ENCODE data around the gene EFTUD2.

EFTUD2 gene

DNA sequence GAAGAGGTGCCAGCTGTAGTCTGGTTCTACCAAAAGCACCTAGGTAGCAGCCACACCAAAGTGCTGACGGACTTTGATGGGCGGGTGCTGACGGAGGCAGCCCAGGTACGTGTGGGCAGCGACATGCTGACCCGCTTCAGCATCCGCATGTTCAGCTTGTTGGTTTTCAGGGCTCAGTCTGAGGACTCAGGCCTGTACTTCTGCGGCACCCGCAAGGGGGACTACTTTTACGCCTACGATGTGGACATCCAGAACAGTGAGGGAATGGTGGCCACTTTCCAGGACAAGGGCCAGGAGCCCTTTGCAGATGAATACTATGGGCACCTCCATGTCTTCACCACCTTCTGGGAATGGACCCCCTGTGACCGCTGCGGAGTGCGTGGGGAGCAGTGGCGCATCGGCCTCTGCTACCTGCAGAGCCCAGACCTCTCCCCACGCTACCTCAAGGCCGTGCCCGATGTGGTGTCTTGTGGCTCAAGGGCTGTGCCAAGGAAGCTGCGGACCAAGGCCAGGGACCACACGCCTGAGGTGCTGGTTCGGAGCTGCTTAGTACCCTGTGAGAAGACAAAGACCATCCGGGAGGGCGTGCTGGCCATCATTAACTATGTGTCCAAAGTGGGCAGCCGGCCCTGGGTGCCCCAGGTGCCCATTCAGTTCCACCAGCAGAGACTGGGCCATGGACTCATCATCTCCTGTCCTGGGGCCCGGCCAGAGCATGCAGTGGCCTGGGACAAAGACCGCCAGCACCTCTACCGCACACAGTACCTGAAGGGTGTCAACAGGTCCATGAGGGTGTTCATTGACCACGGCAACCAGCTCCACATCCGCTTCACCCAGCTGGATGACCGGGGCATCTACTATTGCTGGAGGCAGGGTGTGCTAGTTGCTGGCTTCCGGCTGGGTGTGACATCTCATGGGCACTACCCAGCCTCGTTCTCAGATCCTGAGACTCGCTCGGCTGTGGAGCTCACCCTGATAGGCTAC, 5.0 kb upstream of the EFTUD2 start:
- H3K9me3 ChIP-seq (ENCODE audit: low read length) = no peaks in the 10 kb centered on the region
- H3K4me3 ChIP-seq (ENCODE audit: low read length) = no peak overlapping the region
- no peaks in the 10 kb centered on the region for H3K36me3 ChIP-seq (ENCODE audit: insufficient read depth, low read length)
- peaks cover 13% of the 10 kb centered on the region for H3K4me1 ChIP-seq (ENCODE audit: insufficient read depth, low read length)
- H2AFZ ChIP-seq (ENCODE audit: low read depth, low read length) = no peak overlapping the region
- H3K27me3 ChIP-seq (ENCODE audit: insufficient read depth, low read length) = no peaks in the 10 kb centered on the region

DNA sequence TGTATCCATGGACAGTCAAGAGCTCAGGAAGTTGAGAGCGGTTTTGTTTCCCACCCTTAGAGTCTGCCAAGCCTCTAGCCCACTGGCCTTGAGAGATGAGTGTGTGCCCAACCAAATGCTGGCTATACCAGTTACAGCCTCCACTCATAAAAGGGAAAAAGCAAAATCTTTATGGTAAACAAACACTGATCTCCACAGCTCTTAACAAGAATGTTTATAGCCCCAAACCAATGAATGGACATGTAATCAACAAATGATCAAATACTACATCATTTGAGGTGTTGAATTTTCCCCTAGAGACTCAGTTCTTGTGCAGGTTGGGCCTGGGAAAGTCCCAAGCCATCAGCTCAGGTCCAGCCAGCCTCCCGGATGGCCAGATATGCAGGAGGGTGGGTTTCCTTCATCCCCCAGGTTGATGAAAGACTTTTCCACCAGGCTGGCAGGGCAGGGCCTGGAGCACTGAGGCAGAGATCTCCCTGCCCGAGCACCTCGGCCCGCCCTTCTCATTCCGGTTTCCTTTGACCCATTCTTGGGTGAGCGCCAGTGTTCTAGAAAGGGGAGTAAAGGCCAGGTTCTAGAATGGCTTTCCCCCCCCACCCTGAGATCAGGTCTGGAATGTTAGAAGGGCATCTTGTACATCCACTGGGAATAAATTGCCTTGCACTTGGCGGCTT, 3.9 kb upstream of the EFTUD2 start:
- H3K4me3 ChIP-seq (ENCODE audit: low read length) = no peak overlapping the region
- no peak overlapping the region for H2AFZ ChIP-seq (ENCODE audit: low read depth, low read length)
- peaks cover 13% of the 10 kb centered on the region for H3K4me1 ChIP-seq (ENCODE audit: insufficient read depth, low read length)
- no peaks in the 10 kb centered on the region for H3K27me3 ChIP-seq (ENCODE audit: insufficient read depth, low read length)
- no peaks in the 10 kb centered on the region for H3K36me3 ChIP-seq (ENCODE audit: insufficient read depth, low read length)
- no peaks in the 10 kb centered on the region for H3K9me3 ChIP-seq (ENCODE audit: low read length)

- H2AFZ ChIP-seq (ENCODE audit: low read depth, low read length) = no peak overlapping the region
- H3K4me1 ChIP-seq (ENCODE audit: insufficient read depth, low read length) = peaks cover 17% of the 10 kb centered on the region
- no peak overlapping the region for H3K4me3 ChIP-seq (ENCODE audit: low read length)
- no peaks in the 10 kb centered on the region for H3K36me3 ChIP-seq (ENCODE audit: insufficient read depth, low read length)
- H3K27me3 ChIP-seq (ENCODE audit: insufficient read depth, low read length) = no peaks in the 10 kb centered on the region
- H3K9me3 ChIP-seq (ENCODE audit: low read length) = no peaks in the 10 kb centered on the region
Observed at GRCh38 chr17:44902135-44902760, 3.0 kb upstream of the EFTUD2 start.

DNA sequence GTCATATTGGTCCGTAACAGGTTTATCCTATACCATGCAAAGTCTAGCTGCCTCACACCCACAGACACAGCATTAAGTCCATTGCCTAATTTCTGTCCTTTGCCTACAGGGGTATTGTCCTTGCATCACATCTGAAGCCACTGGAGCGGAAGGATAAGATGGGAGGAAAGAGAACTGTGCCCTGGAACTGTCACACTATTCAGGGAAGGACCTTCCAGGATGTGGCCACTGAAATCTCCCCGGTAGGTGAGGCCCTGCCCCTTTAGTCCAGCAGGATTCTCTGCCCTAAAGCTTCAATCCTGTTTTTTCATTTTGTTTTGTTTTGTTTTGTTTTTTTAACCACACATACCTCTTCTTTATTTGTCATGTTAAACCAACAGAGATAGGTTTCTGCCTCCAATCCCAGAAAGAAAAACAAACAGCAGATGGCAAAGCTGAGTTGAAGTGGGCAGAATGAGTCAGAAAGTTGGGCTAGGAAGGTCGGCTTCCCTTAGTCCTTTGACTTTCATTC, 2.2 kb upstream of the EFTUD2 start:
- H3K36me3 ChIP-seq (ENCODE audit: insufficient read depth, low read length) = no peaks in the 10 kb centered on the region
- no peak overlapping the region for H3K4me3 ChIP-seq (ENCODE audit: low read length)

GRCh38 chr17:44900894-44901293, 1.6 kb upstream of the EFTUD2 start:
- H3K4me3 ChIP-seq (ENCODE audit: low read length) = no peak overlapping the region
- peaks cover 3% of the 10 kb centered on the region for H3K36me3 ChIP-seq (ENCODE audit: insufficient read depth, low read length)
- H2AFZ ChIP-seq (ENCODE audit: low read depth, low read length) = no peak overlapping the region
- H3K27me3 ChIP-seq (ENCODE audit: insufficient read depth, low read length) = no peaks in the 10 kb centered on the region
- H3K9me3 ChIP-seq (ENCODE audit: low read length) = no peaks in the 10 kb centered on the region
- H3K4me1 ChIP-seq (ENCODE audit: insufficient read depth, low read length) = peaks cover 14% of the 10 kb centered on the region

More for the DNA sequence above, 2.2 kb upstream of the EFTUD2 start:
- Histone ChIP-seq H3K9me3 (ENCODE audit: low read length) (no peaks in the 10 kb centered on the region), H3K4me1 (ENCODE audit: insufficient read depth, low read length) (peaks cover 17% of the 10 kb centered on the region), H2AFZ (ENCODE audit: low read depth, low read length) (no peak overlapping the region), H3K27me3 (ENCODE audit: insufficient read depth, low read length) (no peaks in the 10 kb centered on the region)

- no peaks in the 10 kb centered on the region for H3K9me3 ChIP-seq (ENCODE audit: low read length)
- H3K27me3 ChIP-seq (ENCODE audit: insufficient read depth, low read length) = no peaks in the 10 kb centered on the region
- peaks cover 9% of the 10 kb centered on the region for H3K4me1 ChIP-seq (ENCODE audit: insufficient read depth, low read length)
- H3K4me3 ChIP-seq (ENCODE audit: low read length) = peak overlapping the region; percentile 94
- peak overlapping the region; percentile 20 for H2AFZ ChIP-seq (ENCODE audit: low read depth, low read length)
- H3K36me3 ChIP-seq (ENCODE audit: insufficient read depth, low read length) = peaks cover 15% of the 10 kb centered on the region
Observed at GRCh38 chr17:44898768-44899073, 524 bp downstream of the EFTUD2 start.

DNA sequence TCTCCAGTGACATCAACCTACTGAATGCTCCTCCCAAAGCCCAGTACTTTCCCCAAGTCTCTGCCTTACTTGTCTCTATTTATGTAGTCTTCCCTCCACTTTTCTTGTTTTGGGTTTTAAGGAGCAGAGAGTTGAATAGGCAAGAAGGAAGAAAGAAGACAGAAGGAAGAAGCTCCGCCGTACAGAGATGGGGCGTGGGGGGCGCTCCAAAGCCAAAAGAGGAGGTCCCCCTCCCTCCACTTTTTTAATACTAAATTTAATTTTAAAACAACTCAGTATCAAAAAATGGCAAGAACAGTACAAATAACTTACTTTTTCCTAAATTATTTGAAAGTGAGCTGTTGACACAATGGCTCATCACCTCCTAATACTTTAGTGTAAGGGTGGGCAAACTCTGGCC, 4.6 kb downstream of the EFTUD2 start:
- H3K36me3 ChIP-seq (ENCODE audit: insufficient read depth, low read length) = peaks cover 34% of the 10 kb centered on the region

GRCh38 chr17:44892250-44892649, 7.0 kb downstream of the EFTUD2 start:
- H2AFZ ChIP-seq (ENCODE audit: low read depth, low read length) = no peak overlapping the region
- H3K9me3 ChIP-seq (ENCODE audit: low read length) = no peaks in the 10 kb centered on the region
- peaks cover 52% of the 10 kb centered on the region for H3K36me3 ChIP-seq (ENCODE audit: insufficient read depth, low read length)
- no peaks in the 10 kb centered on the region for H3K4me1 ChIP-seq (ENCODE audit: insufficient read depth, low read length)
- no peak overlapping the region for H3K4me3 ChIP-seq (ENCODE audit: low read length)
- no peaks in the 10 kb centered on the region for H3K27me3 ChIP-seq (ENCODE audit: insufficient read depth, low read length)

More for the DNA sequence above, 4.6 kb downstream of the EFTUD2 start:
- H3K9me3 ChIP-seq (ENCODE audit: low read length) = no peaks in the 10 kb centered on the region
- peaks cover 4% of the 10 kb centered on the region for H3K4me1 ChIP-seq (ENCODE audit: insufficient read depth, low read length)
- no peak overlapping the region for H3K4me3 ChIP-seq (ENCODE audit: low read length)
- no peak overlapping the region for H2AFZ ChIP-seq (ENCODE audit: low read depth, low read length)
- H3K27me3 ChIP-seq (ENCODE audit: insufficient read depth, low read length) = no peaks in the 10 kb centered on the region

DNA sequence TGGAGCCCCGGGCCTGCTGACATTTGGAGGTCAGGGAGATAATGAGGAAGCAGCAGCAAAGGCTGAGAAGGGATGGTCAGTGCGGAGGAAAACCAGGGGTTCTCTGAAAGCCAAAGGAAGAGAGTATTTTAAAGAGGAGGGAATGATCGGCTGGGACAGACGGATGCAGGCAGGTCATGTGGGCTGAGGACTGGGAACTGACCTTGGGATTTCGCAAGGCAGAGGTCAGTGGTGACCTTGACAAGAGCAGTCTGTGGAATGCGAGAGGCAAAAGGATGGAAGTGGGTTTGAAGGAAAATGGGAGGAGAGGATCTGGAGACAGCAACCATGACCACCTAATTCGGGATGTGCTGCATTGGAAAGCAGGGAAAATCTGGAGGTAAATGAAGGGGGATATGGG, 10.2 kb downstream of the EFTUD2 start:
- H3K36me3 ChIP-seq (ENCODE audit: insufficient read depth, low read length) = peaks cover 68% of the 10 kb centered on the region
- no peaks in the 10 kb centered on the region for H3K4me1 ChIP-seq (ENCODE audit: insufficient read depth, low read length)
- H2AFZ ChIP-seq (ENCODE audit: low read depth, low read length) = no peak overlapping the region
- H3K4me3 ChIP-seq (ENCODE audit: low read length) = no peak overlapping the region
- no peaks in the 10 kb centered on the region for H3K27me3 ChIP-seq (ENCODE audit: insufficient read depth, low read length)
- no peaks in the 10 kb centered on the region for H3K9me3 ChIP-seq (ENCODE audit: low read length)

DNA sequence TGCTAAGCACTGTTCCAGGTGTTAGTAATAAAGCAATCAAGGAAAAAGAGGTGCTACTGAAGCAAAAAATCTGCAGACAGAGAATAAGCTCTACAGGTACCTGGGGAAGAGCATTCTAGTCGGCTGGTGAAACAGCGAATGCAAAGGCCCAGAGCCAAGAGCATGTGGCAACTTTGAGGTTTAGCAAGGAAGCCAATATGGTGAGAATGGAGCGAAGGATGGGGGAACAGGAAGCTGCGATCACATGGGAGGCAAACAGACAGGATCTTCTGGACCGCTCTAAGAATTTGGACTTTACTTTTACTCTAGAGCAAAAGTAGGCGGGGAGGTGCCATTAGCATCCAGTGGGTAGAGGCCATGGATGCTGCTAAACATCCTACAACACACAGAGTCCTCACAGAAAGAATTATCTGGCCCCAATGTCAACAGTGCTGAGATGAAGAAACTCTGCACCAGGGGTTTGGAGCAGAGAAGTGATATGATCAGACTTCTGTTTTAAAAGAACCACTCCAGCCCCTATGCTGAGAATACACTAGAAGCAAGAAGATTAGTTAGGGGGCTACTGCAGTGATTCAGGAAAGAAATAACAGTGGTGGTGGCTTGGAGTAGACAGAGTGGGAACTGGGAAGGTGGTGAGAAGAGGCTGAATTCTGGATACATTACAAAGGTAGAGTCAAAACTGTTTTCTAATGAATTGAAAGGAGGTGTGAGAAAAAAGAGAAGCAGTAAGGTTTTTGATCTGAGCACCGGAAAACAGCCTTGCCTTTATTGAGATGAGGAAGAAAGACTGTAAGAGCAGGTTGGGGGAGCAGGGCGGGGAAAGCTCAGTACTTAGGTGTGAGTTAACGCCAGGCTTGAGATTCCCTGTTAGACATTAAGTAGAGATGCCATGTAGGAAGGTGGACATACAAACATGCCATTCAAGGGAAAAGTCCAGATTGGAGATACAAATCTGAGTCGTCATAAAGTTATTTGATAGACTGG, 11.0 kb downstream of the EFTUD2 start:
- Histone ChIP-seq H2AFZ (ENCODE audit: low read depth, low read length) (no peak overlapping the region), H3K9me3 (ENCODE audit: low read length) (no peaks in the 10 kb centered on the region), H3K27me3 (ENCODE audit: insufficient read depth, low read length) (no peaks in the 10 kb centered on the region), H3K4me1 (ENCODE audit: insufficient read depth, low read length) (no peaks in the 10 kb centered on the region), H3K4me3 (ENCODE audit: low read length) (no peak overlapping the region), H3K36me3 (ENCODE audit: insufficient read depth, low read length) (peaks cover 71% of the 10 kb centered on the region)

DNA sequence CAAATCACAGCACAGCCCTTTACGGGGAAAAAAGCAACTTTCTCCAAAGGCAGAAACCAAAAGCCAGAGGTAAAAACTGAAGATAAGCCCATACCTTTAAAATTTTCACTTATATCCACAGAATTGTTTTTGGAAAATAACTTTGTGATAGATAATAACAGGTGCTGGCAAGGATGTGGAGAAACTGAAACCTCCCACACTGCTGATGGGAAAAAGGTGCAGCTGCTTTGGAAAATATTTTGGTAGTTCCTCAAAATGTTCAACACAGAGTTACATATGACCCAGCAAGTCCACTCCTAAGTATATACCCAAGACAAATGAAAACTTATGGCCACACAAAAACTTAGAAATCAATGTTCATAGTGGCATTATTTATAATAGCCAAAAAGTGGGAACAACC, 12.2 kb downstream of the EFTUD2 start:
- Histone ChIP-seq H2AFZ (ENCODE audit: low read depth, low read length) (no peak overlapping the region), H3K9me3 (ENCODE audit: low read length) (no peaks in the 10 kb centered on the region), H3K4me3 (ENCODE audit: low read length) (no peak overlapping the region), H3K36me3 (ENCODE audit: insufficient read depth, low read length) (peaks cover 76% of the 10 kb centered on the region), H3K4me1 (ENCODE audit: insufficient read depth, low read length) (no peaks in the 10 kb centered on the region), H3K27me3 (ENCODE audit: insufficient read depth, low read length) (no peaks in the 10 kb centered on the region)

DNA sequence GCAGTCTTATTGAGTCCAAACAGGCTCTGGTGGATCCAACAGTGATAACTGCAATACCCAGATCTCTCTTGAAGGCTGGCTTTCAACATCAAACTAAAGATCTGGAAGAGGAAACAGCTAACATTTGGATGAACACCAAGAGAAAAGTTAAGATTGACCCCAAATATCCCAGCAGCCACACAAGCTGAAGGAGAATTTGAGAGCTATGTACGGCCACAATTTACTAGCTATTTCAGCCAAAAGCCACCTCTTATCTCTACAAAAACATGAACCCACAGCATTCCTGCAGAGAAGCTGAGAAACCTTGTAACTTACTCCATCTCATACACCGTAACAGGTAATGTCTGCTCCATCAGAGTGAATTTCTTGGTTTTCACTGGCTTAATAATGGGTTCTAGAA, 14.3 kb downstream of the EFTUD2 start:
- Histone ChIP-seq H3K4me1 (ENCODE audit: insufficient read depth, low read length) (no peaks in the 10 kb centered on the region), H3K27me3 (ENCODE audit: insufficient read depth, low read length) (no peaks in the 10 kb centered on the region), H3K36me3 (ENCODE audit: insufficient read depth, low read length) (peaks cover 83% of the 10 kb centered on the region), H3K9me3 (ENCODE audit: low read length) (no peaks in the 10 kb centered on the region), H2AFZ (ENCODE audit: low read depth, low read length) (no peak overlapping the region), H3K4me3 (ENCODE audit: low read length) (no peak overlapping the region)

Data from neuron (in vitro differentiated cells).